Liver (tissue), 3 donors: ENCODE results near the gene PLXDC2.

Experiments used
- CTCF ChIP-seq: fragments of 150-350 bp; IDR thresholded peaks from 2 replicates; pipeline ENCODE4 v1.5.1; 2017; ENCODE audit warnings: improper control_type of control experiment, low read depth, low read length; ENCODE audit not compliant: missing input control
- HNF4A ChIP-seq, 2 donors: conservative IDR thresholded peaks; 2 replicates each; pipeline ENCODE4 v1.6.1; 2016; ENCODE audit warnings: antibody characterized with exemption in 2 of 2, mild to moderate bottlenecking in 2 of 2
- MAX ChIP-seq: IDR thresholded peaks from 2 replicates; pipeline ENCODE4 v1.6.1; 2016; ENCODE audit warnings: antibody characterized with exemption
- RAD21 ChIP-seq, 2 donors: IDR thresholded peaks; 2 replicates each; pipeline ENCODE4 v1.6.1; 2016; ENCODE audit warnings: antibody characterized with exemption in 2 of 2, mild to moderate bottlenecking in 2 of 2
- REST ChIP-seq: IDR thresholded peaks from 2 replicates; pipeline ENCODE4 v1.6.1; 2016; ENCODE audit warnings: antibody characterized with exemption, mild to moderate bottlenecking
- TAF1 ChIP-seq: conservative IDR thresholded peaks from 2 replicates; pipeline ENCODE4 v1.6.1; 2016; ENCODE audit warnings: antibody characterized with exemption, mild to moderate bottlenecking
- donor health status: healthy.
- donor health status: healthy.

GRCh38 chr10:20256969-20257368 is 440.7 kb downstream of the PLXDC2 start:
- TF ChIP-seq CTCF, result no peak
- no peak for TF ChIP-seq MAX
- TF ChIP-seq HNF4A (conservative IDR thresholded peaks at IDR 0.05), result no peak
- TF ChIP-seq RAD21 (IDR thresholded peaks at IDR 0.05), result no peak
- TF ChIP-seq TAF1, result no peak
- TF ChIP-seq REST, result no peak
